OCI-LY1 (cell line): ENCODE data around the gene ZNF620.

Experiments
- EZH2 ChIP-seq: fragments of 200-600 bp; sonication (generic), shearing (Covaris generic); IDR thresholded peaks from 2 replicates; pipeline ENCODE4 v1.8.0; 2017; ENCODE audit warnings: borderline replicate concordance, mixed run types, mild to moderate bottlenecking, antibody characterized with exemption, low read length, moderate library complexity, mixed read lengths
- TF ChIP-seq, protein P1 (sequence below): fragments of 200-600 bp; sonication (generic), shearing (Covaris generic); IDR thresholded peaks from 2 replicates; pipeline ENCODE4 v1.5.1; 2017; ENCODE audit warnings: mild to moderate bottlenecking, antibody characterized with exemption, low read length, moderate library complexity, mixed read lengths

DNA sequence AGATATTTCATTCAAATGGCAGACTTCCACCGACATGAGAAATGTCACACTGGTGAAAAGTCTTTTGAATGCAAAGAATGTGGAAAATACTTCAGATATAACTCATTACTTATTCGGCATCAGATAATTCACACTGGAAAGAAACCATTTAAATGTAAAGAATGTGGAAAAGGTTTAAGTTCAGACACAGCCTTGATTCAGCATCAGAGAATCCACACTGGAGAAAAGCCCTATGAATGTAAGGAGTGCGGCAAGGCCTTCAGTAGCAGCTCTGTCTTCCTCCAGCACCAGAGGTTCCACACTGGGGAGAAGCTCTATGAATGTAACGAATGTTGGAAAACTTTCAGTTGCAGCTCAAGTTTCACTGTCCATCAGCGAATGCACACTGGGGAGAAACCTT, 10.4 kb downstream of the ZNF620 start:
- TF ChIP-seq, protein P1, sequence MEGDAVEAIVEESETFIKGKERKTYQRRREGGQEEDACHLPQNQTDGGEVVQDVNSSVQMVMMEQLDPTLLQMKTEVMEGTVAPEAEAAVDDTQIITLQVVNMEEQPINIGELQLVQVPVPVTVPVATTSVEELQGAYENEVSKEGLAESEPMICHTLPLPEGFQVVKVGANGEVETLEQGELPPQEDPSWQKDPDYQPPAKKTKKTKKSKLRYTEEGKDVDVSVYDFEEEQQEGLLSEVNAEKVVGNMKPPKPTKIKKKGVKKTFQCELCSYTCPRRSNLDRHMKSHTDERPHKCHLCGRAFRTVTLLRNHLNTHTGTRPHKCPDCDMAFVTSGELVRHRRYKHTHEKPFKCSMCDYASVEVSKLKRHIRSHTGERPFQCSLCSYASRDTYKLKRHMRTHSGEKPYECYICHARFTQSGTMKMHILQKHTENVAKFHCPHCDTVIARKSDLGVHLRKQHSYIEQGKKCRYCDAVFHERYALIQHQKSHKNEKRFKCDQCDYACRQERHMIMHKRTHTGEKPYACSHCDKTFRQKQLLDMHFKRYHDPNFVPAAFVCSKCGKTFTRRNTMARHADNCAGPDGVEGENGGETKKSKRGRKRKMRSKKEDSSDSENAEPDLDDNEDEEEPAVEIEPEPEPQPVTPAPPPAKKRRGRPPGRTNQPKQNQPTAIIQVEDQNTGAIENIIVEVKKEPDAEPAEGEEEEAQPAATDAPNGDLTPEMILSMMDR: no peak
- no peak for TF ChIP-seq EZH2
